Body of pancreas (tissue), 4 donors: ENCODE results near the gene METAP1D.

Experiments used
- CTCF ChIP-seq, 7 experiments: fragments of 450-650 bp in 4 of 7; fragments of 200-600 bp in 3 of 7; sonication (generic) in 3 of 7; IDR thresholded peaks; one replicate each; pipeline ENCODE4 v1.5.1; 2016 to 2019; ENCODE audit warnings: antibody characterized with exemption in 7 of 7
- POLR2A ChIP-seq, 3 donors: fragments of 450-650 bp; IDR thresholded peaks; one replicate each; pipeline ENCODE4 v1.6.1; 2016; ENCODE audit warnings: antibody characterized with exemption in 3 of 3, mild to moderate bottlenecking in 2 of 3

GRCh38 chr2:171996021-171996420 lies 3.7 kb upstream of the METAP1D start:
- TF ChIP-seq CTCF (IDR thresholded peaks at IDR 0.05) (no peak), POLR2A (IDR thresholded peaks at IDR 0.05) (no peak)
